ENCODE measurements around the gene TMEM126A. TPM values are rescaled to one million over a fixed set of nuclear protein-coding genes. Genes with fewer than 3 reads are reported as not detected.
"Not testable (repeated sequence)": the region's sequence is repeated elsewhere in the genome, so short reads cannot be mapped to it uniquely, and the experiment has no call there.

Gene TMEM126A
- polyA plus RNA-seq, 6 donors from 2014 or later, result 35.8 to 74.6 (median 68.9) TPM

DNA sequence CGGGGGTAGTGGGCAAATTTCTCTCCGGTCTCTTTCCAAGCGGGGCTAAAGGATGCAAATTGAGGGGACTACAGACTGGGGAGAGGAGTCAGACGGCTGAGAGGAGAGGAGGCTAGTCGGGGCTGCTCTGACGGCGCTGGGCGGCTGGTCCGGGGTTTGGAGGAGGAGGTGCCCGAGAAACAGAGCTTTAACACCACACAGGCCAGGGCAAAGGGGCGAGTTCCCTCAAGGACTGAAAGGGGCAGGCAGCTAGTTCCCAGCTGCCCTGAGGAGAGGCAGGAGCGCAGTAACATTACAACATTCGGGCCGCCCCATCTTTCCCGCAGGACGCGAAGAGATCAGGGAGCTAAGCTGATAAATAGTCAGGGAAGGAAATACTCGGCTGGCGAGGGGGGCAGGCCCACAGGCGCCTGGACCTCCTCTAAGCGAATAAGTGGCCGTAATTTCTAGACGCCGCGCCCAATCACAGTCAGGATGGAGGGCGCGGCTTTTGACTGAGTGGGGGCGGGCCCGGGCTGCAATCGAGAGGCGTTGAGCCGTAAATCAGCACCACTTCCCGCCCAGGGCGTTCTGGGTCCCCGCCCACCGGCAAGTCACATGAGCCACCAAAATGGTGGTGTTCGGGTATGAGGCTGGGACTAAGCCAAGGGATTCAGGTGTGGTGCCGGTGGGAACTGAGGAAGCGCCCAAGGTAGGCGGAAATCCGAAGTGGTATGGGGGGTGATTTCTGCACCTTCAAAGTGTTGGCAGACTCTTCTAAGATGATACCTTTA, 19.6 kb upstream of the TMEM126A start, which contains the start of gene TMEM126B:
Gene TMEM126B, plus strand, starts transcription at position 596 of the 773 bp plus-strand sequence. Its CDS starts 15 bp downstream, at position 611.
- Mint-ChIP-seq H3K27ac (peak within 1 kb of the TSS; percentile 92 to 99 (median 97)), H3K36me3 (peaks cover 0 to 10% of the 10 kb centered on the region in 2 donors), H3K4me3 (peak within 1 kb of the TSS; percentile 95 to 100 (median 99)), H3K4me1 (peaks cover 22 to 45% (median 26%) of the 10 kb centered on the region in 3 donors), H3K27me3 (no peaks in the 10 kb centered on the region), H3K9me3 (no peaks in the 10 kb centered on the region)
- DNase-seq (peak; percentile 95), ATAC-seq (ENCODE audit: low read depth in 2 of 2) (peak; percentile 96 to 97)

DNA sequence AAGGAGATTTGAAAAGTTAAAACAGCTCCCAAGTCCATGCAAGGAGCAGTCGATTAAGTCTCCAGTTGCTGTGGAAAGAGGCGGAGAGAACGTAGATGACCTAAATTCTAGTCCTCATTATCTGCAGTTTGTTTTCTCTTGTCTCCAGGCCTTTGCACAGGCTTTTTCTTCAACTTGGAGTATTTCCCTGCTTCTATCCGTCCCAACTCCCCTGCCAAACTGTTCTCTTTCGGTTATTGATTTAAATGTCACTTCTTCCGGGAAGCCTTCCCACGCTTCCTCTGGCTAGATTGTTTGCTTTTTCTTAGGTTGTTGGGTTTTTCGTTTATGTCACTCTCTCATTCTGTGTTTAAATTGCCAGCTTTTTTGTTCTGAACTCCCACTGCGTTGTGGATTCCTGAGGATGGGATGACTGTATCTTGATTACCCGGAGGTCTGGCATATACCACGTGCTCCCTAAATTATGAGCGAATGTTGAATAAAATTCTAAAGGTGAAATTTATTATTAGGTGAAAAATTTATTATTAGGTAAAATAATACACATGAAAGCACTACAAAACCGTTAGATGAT, 18.9 kb upstream of the TMEM126A start:
- Mint-ChIP-seq H3K27ac (peak overlapping the region; percentile 92 to 99 (median 97)), H3K4me3 (peak overlapping the region; percentile 95 to 100 (median 99)), H3K27me3 (no peaks in the 10 kb centered on the region), H3K36me3 (peaks cover 0 to 10% of the 10 kb centered on the region in 2 donors), H3K9me3 (no peaks in the 10 kb centered on the region), H3K4me1 (peaks cover 22 to 45% (median 26%) of the 10 kb centered on the region in 3 donors)
- ATAC-seq (ENCODE audit: low read depth in 2 of 2) (peak; percentile 1), DNase-seq (no peak)

DNA sequence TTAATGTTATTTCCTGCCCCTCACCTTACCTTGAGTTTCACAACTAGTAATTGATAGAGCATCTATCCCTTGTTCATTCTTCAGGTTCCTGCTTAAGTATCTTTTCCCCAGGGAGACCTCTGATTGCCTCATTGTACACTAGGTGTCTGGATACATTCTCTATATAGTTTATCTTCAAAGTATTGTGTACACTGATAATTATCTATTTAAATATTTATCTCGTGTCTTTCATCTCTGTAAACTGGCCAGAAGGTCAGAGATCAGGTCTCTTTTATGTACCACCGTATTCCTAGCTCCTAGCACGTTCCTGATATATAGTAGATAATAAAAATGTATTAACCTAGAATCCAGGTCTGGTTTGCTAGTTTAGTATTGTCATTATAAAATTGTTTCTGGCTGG, 13.0 kb upstream of the TMEM126A start:
- no peak for ATAC-seq (ENCODE audit: low read depth in 2 of 2)
- no peaks in the 10 kb centered on the region for H3K27me3 Mint-ChIP-seq
- H3K27ac Mint-ChIP-seq, result no peak overlapping the region
- peaks cover 0 to 6% (median 0%) of the 10 kb centered on the region in 3 donors for H3K4me1 Mint-ChIP-seq
- peaks cover 7 to 20% of the 10 kb centered on the region in 2 donors for H3K36me3 Mint-ChIP-seq
- H3K9me3 Mint-ChIP-seq, result no peaks in the 10 kb centered on the region
- DNase-seq, result no peak
- no peak overlapping the region for H3K4me3 Mint-ChIP-seq

DNA sequence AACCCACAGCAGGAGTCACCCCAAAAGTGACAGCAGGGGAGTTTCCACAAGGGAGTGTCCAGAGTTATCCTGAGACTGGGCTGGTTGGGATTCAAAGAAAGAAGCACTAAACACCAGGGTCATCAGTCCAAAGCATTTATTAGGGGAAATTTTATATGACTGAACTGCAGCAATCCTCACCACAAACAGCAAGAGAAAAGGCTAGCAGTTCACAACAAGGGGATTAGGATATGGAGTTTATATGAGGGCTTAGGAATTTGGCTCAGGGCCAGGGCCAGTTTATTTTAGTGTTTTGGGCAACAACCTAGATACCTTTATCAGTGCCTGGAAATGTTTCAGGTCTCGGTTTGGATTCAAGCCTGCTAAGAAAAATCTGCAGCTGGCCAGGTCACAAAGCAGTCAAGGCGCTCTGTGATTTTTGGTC, 4.6 kb upstream of the TMEM126A start:
- H3K9me3 Mint-ChIP-seq, result no peaks in the 10 kb centered on the region

DNA sequence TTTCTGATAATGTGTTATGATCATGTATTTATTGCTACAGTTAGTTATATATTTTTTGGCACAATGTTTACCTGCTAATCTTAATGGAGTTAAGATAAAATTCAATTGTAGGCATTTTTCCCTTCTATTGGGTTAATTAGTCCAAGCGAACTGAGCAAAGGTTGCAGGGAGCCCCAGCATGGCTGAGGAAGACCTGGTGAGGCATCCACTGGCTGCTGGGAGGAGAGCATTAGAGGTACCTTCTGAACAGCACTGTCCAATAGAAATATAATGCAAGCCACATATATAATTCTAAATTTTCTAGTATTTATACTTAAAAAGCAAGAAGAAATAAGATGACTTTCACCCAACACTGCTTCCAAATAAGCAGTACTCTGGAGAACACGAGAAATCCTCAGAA, 689 bp upstream of the TMEM126A start:
- Mint-ChIP-seq H3K9me3 (no peaks in the 10 kb centered on the region), H3K27me3 (peaks cover 20 to 28% (median 28%) of the 10 kb centered on the region in 3 donors), H3K27ac (peak overlapping the region; percentile 94 to 98 (median 96)), H3K4me1 (peaks cover 10 to 30% (median 14%) of the 10 kb centered on the region in 3 donors), H3K4me3 (peak overlapping the region; percentile 90 to 100 (median 98)), H3K36me3 (no peaks in the 10 kb centered on the region)
- no peak for ATAC-seq (ENCODE audit: low read depth in 2 of 2)
- DNase-seq, result no peak

More for the DNA sequence above, 4.6 kb upstream of the TMEM126A start:
- DNase-seq (no peak), ATAC-seq (ENCODE audit: low read depth in 2 of 2) (no peak)
- H3K27me3 Mint-ChIP-seq, result peaks cover 20 to 35% (median 33%) of the 10 kb centered on the region in 3 donors
- no peaks in the 10 kb centered on the region for H3K36me3 Mint-ChIP-seq
- no peak overlapping the region for H3K27ac Mint-ChIP-seq
- H3K4me3 Mint-ChIP-seq, result peak overlapping the region in 1 of 8 donors; percentile 16
- peaks cover 0 to 12% (median 5%) of the 10 kb centered on the region in 3 donors for H3K4me1 Mint-ChIP-seq

DNA sequence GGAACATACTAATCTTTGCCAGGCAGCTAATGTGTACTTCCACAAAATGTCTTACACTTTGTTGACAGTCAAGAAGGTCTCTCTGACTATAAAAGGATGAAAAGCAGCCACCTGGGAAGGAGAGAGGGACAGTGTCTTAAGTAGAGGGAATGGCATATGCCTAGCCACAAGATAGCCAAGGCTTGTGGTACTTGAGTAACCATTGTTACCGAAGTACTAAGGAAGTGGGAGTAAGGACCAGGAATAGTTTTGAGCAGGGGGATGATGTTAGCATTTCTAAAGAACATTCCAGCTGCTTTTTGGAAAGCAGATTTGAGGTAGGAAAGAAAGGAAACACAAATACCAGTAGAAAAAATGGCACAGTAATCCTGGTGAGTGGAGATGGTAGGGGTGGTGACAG, 3.4 kb downstream of the TMEM126A start:
- ATAC-seq (ENCODE audit: low read depth in 2 of 2) (no peak), DNase-seq (no peak)
- H3K4me1 Mint-ChIP-seq, result peaks cover 14 to 37% (median 16%) of the 10 kb centered on the region in 3 donors
- no peaks in the 10 kb centered on the region for H3K36me3 Mint-ChIP-seq
- no peaks in the 10 kb centered on the region for H3K9me3 Mint-ChIP-seq
- H3K27ac Mint-ChIP-seq, result no peak overlapping the region
- peak overlapping the region in 1 of 8 donors; percentile 6 for H3K4me3 Mint-ChIP-seq
- no peaks in the 10 kb centered on the region for H3K27me3 Mint-ChIP-seq

DNA sequence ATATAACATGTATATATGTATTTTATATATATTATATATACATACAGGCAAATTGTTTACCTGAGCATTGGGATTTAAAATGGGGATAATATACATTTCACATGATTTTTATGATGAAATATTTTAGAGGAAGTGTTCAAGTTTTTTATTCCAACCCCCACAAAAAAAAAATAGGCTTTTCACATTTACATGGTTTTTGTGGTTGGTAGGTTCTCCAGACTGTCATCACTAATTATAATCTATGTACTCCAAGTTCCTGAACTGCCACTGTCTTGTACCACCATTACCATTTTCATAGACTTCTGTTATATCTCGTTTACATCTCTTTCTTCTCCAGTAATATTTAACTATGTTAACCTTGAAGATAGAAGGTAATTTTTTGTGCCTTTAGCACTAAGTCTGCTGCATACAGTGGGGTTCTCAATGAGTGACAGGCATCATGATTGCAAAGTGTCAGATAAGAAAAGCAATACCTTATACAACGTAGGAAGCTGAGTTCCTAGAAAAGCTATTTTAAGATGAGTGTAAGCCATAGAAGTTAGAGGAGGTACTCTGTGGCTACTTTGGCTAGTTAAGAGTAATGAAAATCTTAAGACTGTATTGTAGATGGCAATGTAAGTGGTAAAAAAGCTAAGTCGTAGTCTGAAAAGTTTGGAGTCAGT, 5.2 kb downstream of the TMEM126A start:
- Mint-ChIP-seq H3K27ac (peak overlapping the region in 1 of 6 donors; percentile 38), H3K4me3 (no peak overlapping the region), H3K27me3 (no peaks in the 10 kb centered on the region), H3K4me1 (peaks cover 11 to 28% (median 16%) of the 10 kb centered on the region in 3 donors), H3K9me3 (no peaks in the 10 kb centered on the region), H3K36me3 (no peaks in the 10 kb centered on the region)
- ATAC-seq (ENCODE audit: low read depth in 2 of 2) (no peak), DNase-seq (no peak)

DNA sequence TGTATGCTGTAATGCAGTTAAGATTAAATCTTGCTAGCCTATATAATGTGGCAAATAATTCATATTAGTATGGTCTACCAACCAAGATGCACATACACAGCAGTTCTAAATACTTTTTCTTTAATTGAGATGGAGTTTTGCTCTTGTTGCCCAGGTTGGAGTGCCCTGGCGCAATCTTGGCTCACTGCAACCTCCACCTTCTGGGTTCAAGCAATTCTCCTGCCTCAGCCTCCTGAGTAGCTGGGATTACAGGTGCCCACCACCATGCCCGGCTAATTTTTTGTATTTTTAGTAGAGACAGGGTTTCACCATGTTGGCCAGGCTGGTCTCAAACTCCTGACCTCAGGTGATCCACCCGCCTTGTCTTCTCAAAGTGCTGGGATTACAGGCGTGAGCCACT, 6.6 kb downstream of the TMEM126A start:
- not testable (repeated sequence) for H3K27me3 Mint-ChIP-seq; H3K4me3 Mint-ChIP-seq; ATAC-seq (ENCODE audit: low read depth in 2 of 2); H3K36me3 Mint-ChIP-seq; H3K9me3 Mint-ChIP-seq; H3K27ac Mint-ChIP-seq; DNase-seq
- peaks cover 5 to 23% (median 16%) of the 10 kb centered on the region in 3 donors for H3K4me1 Mint-ChIP-seq

DNA sequence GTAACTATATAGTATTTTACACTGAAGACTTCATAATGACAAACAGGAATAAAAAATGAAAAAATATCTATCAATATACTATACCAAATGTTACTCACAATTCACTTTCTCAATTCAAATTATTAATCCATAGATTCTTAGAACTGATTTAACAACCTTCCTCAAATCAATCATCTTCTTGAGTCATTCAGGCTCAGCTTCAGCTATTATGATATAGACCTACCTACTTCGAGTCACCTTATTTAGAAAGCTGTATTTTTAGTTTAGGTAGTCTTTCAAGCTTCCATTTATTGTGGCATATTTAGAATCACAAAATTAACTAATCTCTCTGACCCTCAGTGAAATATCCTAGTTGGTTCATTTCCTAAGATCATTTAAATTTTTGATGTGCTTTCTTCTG, 9.0 kb downstream of the TMEM126A start:
- Mint-ChIP-seq H3K27ac (peak overlapping the region in 1 of 6 donors; percentile 7), H3K4me1 (peaks cover 14 to 36% (median 27%) of the 10 kb centered on the region in 3 donors), H3K27me3 (no peaks in the 10 kb centered on the region), H3K4me3 (peak overlapping the region in 1 of 8 donors; percentile 25), H3K36me3 (peaks cover 12% of the 10 kb centered on the region in 2 donors), H3K9me3 (no peaks in the 10 kb centered on the region)
- ATAC-seq (ENCODE audit: low read depth in 2 of 2) (no peak), DNase-seq (no peak)

DNA sequence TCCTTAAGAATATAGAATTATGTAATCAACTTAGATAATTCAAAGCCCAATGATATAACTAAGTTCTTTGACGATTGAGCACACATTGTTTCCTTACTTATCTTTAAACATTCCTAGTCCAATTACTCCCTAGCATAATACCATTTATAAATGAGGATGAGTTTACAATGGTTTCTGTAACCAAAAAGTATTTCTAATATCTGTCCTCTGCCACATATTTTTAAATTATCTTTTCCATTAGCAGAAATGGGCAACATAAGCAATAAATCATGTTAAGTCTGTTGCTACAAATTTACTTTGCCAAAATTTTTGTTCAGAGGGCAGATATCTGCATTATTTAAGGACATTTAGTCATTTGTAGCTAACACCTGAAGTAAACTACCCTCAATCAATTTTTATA, 10.4 kb downstream of the TMEM126A start:
- no peak for ATAC-seq (ENCODE audit: low read depth in 2 of 2)
- H3K4me3 Mint-ChIP-seq, result no peak overlapping the region
- peaks cover 12% of the 10 kb centered on the region in 2 donors for H3K36me3 Mint-ChIP-seq
- DNase-seq, result no peak
- no peak overlapping the region for H3K27ac Mint-ChIP-seq
- no peaks in the 10 kb centered on the region for H3K27me3 Mint-ChIP-seq
- peaks cover 19 to 38% (median 33%) of the 10 kb centered on the region in 3 donors for H3K4me1 Mint-ChIP-seq
- no peaks in the 10 kb centered on the region for H3K9me3 Mint-ChIP-seq

DNA sequence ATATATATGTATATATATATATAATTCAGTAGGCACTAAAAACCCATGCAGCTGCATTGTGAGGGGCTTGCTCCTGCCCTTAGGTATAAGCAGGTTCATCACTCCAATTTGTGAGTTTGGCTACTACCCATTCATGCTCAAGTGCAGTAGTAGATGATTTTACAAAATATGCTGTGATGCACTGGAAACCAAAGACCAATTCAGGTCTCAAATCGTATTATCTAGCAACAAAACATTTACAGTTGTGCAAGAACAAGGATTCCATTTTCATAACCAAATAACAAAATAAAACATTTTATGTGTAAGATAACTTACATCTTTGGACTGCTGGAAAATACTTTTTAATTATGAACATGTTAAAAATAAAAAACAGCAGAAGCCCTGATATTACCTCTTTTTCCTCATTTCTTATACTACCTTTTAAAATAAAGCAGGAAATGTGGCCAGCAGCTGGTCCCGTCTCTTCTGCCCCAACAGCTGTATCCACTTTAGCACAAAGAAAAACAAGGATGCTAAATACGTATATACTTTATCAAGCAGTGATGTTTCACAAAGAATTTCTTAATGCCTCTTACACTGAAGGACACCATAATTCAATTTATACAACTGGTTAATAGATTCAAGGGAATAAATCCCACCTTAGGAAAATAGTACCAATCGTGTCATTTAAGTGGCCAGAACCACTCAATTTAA, 14.4 kb downstream of the TMEM126A start:
- Mint-ChIP-seq H3K27ac (peak overlapping the region in 1 of 6 donors; percentile 2), H3K4me1 (peaks cover 33 to 48% (median 45%) of the 10 kb centered on the region in 3 donors), H3K9me3 (no peaks in the 10 kb centered on the region), H3K27me3 (no peaks in the 10 kb centered on the region), H3K36me3 (peaks cover 12% of the 10 kb centered on the region in 2 donors), H3K4me3 (peak overlapping the region in 5 of 8 donors; percentile 28 to 97 (median 54))
- ATAC-seq (ENCODE audit: low read depth in 2 of 2) (no peak), DNase-seq (no peak)

DNA sequence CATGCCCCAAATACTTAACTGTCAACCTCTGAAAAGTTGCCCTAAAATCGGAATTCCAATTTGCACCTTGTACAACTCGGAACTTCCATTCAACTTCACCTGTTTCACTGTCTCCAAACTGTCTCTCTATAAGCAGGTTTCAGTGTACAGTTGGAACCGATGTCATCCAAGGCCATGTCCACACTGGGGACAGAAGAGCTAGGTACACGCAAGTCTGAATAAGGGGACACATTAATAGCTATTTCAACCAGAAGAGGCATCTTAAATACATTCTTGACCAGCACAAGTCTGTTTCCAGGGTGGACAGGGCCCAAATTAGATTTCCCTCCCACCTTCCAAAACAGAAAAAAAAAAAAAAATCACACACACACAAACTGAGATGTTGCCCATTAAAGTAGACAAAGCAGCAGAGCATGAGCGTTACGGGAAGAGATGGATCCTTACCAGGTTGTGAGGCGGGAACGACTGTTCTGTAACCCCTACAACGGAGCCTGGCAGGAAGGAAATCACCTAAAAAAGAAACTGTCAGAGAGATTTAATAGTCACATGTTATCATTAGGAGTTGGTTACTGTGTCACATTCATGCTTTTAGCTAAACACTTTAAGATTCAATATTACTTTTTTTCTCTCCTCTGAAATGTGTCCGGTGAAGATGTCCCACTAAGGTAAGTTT, 15.4 kb downstream of the TMEM126A start:
- Mint-ChIP-seq H3K4me1 (peaks cover 33 to 48% (median 45%) of the 10 kb centered on the region in 3 donors), H3K27me3 (no peaks in the 10 kb centered on the region), H3K27ac (peak overlapping the region; percentile 98 to 100 (median 99)), H3K9me3 (no peaks in the 10 kb centered on the region), H3K4me3 (peak overlapping the region; percentile 93 to 100 (median 99)), H3K36me3 (peaks cover 12% of the 10 kb centered on the region in 2 donors)
- no peak for ATAC-seq (ENCODE audit: low read depth in 2 of 2)
- DNase-seq, result peak; percentile 4

Measured in naive B cell (primary cell).